ENCODE results near the gene SERP2. TPM values are rescaled to one million over a fixed set of nuclear protein-coding genes. Genes with fewer than 3 reads are reported as not detected.

The SERP2 gene
- total and polyA plus RNA-seq, 2 donors (not counting 1 experiment from before 2014, with no cell fraction given): 0.43 TPM; not detected in 1

DNA sequence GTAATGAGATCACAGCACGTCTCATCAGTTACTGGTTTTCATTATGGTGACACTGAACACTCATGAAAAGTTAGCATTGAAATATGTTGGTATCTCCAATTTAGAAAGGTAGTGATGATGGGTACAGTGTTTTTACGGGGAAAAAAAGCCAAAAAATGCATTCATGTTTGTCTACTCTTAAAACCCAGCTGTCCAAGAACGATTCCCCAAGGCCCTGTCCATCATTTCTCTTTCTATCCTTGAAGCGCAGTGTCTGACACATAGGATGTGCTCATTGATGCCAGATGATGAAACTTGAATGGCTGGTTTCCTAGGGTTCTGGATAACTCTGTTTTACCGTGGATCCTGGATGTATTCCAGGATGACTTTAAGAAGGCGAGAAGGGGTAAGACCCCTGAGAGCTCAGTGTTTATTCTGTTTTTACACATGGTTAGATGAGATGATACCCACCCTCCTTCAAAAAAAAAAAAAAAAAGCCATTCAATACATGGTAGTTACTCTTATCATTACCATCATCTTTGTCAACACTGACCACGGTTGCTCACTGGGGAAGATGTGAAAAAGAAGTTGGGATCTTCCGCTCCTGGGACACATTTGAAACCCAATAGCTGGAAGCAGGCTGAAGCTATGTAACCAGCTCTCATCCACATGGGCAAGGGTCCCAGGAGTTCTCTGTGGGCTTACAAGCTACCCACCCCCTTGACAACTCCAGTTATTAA is 22.5 kb downstream of the SERP2 start:
- Mint-ChIP-seq H3K4me1 (no peaks in the 10 kb centered on the region), H3K27me3 (peaks cover 28% of the 10 kb centered on the region), H3K9me3 (ENCODE audit: insufficient read depth) (no peaks in the 10 kb centered on the region), H3K4me3 (no peak overlapping the region), H3K27ac (no peak overlapping the region)
- Histone ChIP-seq H3K9me3 (ENCODE audit: control extremely low read depth in 1 of 3, control insufficient read depth in 2 of 3, insufficient read depth in 1 of 3, low read length in 2 of 3) (no peaks in the 10 kb centered on the region), H3K79me2 (ENCODE audit: control insufficient read depth, insufficient read depth, low read length) (no peaks in the 10 kb centered on the region), H3K27me3 (replicated peaks in 1 of 4; ENCODE audit: control extremely low read depth in 1 of 4, control insufficient read depth in 3 of 4, insufficient read depth in 4 of 4, low read length in 3 of 4) (peaks cover 0 to 2% (median 0%) of the 10 kb centered on the region in 4 experiments), H3K4me3 (ENCODE audit: control extremely low read depth in 1 of 5, extremely low read depth in 1 of 5, insufficient read depth in 1 of 5, low read depth in 2 of 5, low read length in 4 of 5) (no peak overlapping the region), H2AFZ (ENCODE audit: insufficient read depth, low read depth, low read length, poor library complexity, severe bottlenecking) (no peak overlapping the region), H3K27ac (ENCODE audit: low read length in 2 of 2) (no peak overlapping the region), H3K4me1 (ENCODE audit: control insufficient read depth in 2 of 2, insufficient read depth in 2 of 2, low read length in 2 of 2) (no peaks in the 10 kb centered on the region), H4K20me1 (ENCODE audit: control insufficient read depth, insufficient read depth, low read length, poor library complexity, severe bottlenecking) (no peaks in the 10 kb centered on the region), H3K4me2 (replicated peaks; ENCODE audit: low read depth, low read length, poor library complexity, severe bottlenecking) (no peak overlapping the region), H3K9ac (ENCODE audit: low read length) (no peak overlapping the region), H3K36me3 (replicated peaks in 1 of 2; ENCODE audit: control extremely low read depth in 1 of 2, control insufficient read depth in 1 of 2, extremely low read depth in 1 of 2, insufficient read depth in 2 of 2, low read length in 1 of 2) (no peaks in the 10 kb centered on the region)
- WGBS (ENCODE audit: insufficient coverage): 94% methylated on average over 3 of the region's 8 CpGs
- no peak for DNase-seq
- ChIA-PET CTCF (interaction anchor here (0.7 kb wide), 2 partner anchors 28 to 127 kb away, joined by 3 to 5 read pairs; no protein-coding TSS in a partner anchor), POLR2A (no interaction called here)
- intact Hi-C loops (cut with micrococcal nuclease): no loop called here
- ATAC-seq (ENCODE audit: low read depth): no peak
- TF ChIP-seq, protein P1, sequence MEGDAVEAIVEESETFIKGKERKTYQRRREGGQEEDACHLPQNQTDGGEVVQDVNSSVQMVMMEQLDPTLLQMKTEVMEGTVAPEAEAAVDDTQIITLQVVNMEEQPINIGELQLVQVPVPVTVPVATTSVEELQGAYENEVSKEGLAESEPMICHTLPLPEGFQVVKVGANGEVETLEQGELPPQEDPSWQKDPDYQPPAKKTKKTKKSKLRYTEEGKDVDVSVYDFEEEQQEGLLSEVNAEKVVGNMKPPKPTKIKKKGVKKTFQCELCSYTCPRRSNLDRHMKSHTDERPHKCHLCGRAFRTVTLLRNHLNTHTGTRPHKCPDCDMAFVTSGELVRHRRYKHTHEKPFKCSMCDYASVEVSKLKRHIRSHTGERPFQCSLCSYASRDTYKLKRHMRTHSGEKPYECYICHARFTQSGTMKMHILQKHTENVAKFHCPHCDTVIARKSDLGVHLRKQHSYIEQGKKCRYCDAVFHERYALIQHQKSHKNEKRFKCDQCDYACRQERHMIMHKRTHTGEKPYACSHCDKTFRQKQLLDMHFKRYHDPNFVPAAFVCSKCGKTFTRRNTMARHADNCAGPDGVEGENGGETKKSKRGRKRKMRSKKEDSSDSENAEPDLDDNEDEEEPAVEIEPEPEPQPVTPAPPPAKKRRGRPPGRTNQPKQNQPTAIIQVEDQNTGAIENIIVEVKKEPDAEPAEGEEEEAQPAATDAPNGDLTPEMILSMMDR (IDR thresholded peaks at IDR 0.05): no peak
- no peak for TF ChIP-seq EZH2 (IDR thresholded peaks at IDR 0.05; ENCODE audit: borderline replicate concordance, insufficient read depth, low read depth, low read length, poor library complexity, severe bottlenecking)

All from B cell (primary cell).